Stimulated activated naive CD4-positive, alpha-beta T cell treated with Interleukin-2 at 50 U/mL for 16 hours (primary cell): ENCODE results near the gene NR2F2.

Experiments used
- DNase-seq: peaks from one replicate; lab custom pipeline; 2025; lab: John Stamatoyannopoulos, UW

Gene NR2F2

DNA sequence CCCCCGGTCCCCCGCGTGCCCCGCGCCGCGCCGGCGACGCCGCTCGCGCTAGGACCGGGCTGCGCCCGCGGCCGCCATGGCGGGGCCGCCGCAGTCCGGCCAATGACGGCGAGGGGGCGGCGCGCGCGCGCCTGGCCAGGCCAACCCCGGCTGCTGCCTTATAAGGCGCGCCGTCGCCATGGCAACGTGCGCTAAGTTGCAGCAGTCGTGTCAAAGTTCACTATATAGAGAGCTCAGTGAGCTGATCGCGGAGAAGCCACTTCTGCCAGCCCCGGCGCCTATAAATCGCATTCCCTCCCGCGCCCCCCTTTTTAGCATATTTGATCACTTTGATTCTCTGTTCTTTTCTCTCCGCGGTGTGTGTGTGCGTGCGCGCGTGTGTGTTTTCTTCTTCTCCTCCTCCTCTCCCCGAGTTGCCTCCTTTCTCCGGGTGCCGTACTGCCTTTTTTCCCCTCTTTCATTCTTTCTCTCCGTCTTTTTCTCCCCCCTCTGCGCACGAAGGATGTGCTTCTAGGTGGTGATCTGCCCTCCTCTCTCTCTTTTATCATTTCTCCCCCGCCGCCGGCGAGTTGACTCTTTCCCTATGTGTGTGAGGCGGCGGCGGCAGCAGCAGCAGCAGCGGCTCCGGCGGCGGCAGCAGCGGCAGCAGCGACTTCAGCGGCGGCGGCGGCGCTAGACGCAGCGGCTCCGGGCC is at the start of gene NR2F2:
NR2F2 (plus strand) TSS at position 251 of the 694 bp plus-strand sequence. CDS start 1,406 bp downstream, outside the sequence.
- DNase-seq, result no peak

DNA sequence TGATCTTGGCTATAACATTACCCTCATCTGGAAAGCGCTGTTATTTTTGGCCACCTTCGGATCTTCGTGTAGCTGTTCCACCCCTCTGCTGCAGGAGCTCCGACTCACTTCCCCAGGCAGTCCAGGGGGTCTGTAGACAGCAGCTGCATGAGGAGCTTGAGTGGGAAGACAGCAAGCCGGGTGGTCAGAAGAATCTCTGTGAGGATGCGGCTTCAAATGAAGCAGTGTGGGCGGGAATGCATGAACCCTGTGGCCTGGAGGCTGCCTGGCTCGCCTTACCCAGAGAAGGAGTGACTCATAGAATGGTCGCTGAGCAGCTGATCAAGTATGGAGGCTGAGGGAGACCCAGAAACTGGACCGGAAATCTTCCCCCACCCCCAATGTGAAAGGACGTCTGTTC is 45.2 kb upstream of the NR2F2 start:
- DNase-seq, result no peak

DNA sequence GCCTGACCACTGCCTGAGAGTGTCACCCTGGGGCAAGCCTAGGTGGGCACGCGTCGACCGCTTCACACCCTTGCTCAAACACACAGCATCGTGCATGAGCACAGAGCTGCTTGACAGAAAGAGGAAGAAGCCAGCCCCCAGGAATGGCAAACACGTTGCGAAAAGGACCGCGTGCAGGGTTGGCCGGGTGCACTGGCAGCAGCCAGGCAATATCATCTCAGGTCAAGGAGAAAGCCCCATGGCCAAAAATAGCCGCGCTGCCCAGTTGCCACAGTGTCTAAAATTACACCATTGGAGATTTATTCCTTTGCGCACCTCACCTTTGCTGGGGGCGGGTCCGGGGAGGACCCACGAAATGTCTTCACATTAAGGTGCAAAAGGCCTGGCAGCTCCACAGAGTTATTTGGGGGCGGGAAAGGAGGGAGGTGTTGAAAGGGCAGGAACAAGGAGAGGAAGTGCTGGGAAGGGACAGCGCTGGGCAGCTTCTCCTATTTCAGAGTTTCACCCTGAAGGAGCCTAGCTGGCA is 44.7 kb upstream of the NR2F2 start:
- no peak for DNase-seq

DNA sequence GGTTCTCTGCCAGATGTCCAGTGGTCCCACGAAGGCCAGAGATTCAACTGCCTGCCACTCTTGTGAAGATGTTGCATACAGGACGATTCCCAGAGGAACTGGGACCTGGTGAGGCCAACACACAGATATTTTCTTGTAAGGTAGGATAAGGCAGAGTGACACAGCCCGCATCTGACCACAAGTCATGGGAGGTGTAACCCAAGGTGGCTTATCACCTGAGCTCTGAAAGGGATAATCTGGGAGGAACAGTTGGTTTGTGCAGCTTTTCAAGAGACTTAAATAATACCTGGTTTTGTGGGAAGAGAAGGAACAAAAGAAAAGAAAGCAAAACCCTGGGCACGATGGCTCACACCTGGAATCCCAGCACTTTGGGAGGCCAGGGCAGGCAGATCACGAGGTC is 39.8 kb upstream of the NR2F2 start:
- no peak for DNase-seq

DNA sequence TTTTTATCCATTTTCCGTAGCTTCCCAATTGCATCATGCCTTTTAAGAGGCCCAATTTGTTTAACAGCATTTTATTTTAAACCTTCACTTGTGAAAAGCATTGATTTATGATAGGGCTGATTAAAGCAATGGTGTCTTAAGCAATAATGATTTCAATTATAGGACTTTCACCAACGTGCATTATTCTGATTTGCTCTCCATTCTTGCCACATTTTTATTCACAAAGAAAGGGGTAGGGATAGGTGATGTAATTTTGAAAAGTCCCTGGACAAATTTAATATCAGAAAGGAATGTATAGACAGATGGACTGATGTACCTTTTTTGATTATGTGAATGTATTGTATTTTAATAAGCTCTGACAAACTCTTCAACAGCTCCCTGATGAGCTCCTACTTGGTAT is 37.9 kb upstream of the NR2F2 start:
- DNase-seq, result no peak

DNA sequence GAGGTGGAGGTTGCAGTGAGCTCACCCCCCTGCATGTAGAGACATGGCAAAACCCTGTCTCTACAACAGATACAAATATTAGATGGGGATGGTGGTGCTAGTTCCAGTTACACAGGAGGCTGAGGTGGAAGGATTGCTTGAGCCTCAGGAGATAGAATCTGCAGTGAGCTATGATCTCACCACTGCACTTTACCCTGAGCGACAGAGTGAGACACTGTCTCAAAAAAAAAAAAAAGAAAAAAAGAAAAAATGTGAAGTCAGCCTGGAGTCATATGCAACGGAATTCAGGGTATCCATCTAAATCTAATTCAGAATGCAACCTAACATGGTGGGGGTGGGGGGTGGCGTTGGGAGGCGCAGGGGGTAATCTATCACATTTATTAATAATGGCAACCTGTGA is 37.1 kb upstream of the NR2F2 start:
- no peak for DNase-seq

DNA sequence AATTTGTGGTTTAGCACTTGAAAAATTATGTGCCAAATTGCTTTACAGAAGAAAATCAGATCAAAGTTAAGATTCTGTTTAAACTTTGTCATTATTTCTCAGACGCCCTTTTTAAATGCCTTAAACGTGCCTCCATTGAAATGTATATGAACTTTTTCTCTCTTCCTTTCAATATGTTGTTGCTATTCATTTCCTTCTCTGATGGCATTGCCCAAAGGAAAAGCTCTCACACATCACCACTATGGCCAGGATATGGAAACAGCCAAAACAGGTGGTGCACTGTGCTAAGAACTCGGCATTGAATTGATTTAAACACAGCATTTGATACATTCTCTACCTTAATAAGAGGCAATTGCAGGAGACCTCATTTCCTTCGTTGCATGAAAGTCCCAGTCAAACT is 35.7 kb upstream of the NR2F2 start:
- DNase-seq, result no peak

DNA sequence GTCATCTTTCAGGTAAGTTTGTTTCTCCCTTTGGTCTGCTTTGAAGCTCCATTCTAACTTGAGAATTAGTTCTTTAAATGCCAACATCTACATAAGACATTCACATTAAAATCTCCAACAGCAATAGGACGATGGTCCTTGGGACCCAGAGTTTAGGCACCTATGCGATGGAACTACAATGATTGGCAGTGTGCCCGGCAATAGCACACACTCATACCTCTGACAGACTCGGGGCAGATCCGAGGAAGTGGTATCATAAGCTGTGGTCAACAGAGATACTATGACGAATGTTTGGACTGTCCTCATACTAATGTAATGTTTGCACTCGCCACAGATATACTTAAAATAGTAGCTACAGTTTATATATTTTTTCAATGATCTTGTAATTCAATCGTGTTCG is 34.2 kb upstream of the NR2F2 start:
- DNase-seq, result no peak

DNA sequence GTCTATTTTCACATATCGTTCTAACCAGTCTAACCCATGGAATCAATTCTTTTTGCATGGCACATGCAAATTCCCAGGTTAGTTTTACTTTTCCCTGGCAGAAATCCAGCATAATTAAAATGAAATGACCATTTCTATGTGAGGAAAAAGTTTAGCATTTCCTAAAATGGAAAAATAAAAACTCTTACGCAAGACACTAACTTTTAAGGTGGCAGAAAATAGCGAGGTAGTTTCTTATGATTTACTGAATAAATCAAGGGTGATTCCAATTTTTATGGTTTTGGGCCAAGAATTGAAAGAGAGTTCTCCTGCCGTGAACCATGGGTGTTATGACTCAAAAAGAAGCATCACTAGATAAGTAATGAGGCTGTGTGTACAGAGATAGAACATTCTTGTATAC is 32.7 kb upstream of the NR2F2 start:
- no peak for DNase-seq

DNA sequence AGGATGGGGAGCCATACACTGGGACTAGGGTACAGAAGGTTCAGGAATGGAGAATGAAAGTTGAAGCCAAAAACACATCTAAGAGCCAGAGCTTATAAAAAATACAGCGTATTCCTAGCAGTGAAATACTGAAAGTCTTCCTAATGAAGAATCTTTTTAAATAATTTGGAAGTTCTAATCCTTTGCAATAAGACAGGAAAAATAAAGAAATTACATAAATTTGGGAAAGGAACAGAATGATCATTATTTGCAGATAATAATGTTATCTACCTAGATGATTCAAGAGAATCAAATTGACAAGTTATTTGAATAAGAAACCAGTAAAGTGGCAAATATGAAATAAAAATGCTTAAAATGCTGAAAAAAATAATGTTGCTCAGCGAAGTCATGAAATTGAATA is 32.3 kb upstream of the NR2F2 start:
- DNase-seq, result no peak

DNA sequence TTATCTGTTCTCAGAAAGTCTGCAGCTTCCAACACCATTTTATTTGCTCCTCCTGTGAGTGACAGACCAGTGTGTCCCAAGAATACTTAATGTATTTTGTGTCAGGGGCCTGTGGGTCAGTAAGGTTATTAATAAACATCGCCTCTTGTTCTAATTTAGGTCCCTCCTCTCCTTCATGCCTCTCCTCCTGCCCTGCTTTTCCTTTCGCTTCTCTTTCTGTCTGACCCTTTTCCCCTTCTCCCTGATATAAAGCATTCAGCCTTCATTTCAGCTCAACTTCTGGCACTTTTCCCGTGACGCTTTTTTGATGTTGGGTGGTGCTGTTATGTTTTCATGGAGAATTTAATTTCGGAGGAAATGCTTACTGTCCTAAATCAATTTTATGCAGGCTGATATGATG is 29.7 kb upstream of the NR2F2 start:
- no peak for DNase-seq

DNA sequence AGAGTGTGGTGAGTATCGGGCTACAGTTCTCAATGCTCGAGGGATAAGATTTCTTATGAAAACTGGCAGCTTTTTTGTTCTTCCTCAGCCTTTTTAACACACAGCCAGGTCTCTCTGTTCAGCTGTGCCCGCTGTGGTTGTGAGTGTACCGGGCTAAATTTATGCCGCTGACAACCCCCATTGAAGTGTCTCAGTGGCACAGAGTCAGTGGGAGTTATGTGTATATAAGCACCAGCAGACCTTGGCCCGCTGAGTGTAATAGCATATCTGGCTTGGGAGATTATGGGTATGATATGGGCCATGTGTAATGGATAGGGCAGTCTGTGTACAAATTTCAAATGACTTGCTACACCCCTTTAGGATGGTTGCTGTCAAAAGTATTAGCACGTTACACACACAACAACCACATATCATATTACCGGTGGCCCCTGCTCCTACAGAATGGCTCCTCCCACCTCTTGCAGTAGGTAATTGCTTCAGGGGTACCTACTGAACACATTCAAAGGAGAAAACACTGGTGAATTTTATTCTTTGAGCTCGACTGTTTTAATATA is 26.9 kb upstream of the NR2F2 start:
- DNase-seq, result no peak

DNA sequence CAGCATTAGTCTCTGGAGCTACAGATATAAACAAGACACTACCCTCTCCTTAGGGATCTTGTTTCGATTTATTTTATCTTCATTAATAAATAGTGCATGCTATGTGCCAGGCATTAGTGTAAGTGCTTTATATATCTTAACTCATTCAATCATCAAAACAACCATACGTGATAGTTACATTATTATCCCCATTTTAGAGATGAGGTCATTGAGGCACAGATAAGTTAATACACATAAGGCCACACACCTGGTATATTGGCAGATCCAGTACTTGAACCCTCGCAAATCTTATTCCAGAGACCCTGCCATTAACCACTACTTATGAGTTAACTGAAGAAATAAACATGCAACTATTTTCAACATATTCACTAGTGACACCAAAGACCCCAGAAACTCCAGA is 25.7 kb upstream of the NR2F2 start:
- no peak for DNase-seq

DNA sequence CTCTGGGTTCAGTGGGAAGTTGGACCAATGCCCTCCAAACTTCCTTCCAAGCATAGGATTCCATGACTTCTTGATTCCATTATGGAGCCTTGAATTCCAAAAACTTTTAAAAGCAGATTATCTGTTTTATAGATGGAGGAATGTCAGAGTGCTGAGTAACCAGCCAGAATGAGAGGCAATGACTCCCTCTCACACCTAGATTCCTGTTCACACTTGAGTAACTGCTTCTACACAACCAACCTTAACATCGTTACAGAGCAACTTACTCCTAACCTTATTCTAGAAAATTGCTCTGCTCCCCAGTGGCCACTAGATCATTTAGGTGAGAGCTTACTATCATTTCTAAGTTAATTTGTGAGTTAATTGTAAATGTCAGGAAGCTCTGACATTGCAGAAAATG is 24.2 kb upstream of the NR2F2 start:
- DNase-seq, result no peak

DNA sequence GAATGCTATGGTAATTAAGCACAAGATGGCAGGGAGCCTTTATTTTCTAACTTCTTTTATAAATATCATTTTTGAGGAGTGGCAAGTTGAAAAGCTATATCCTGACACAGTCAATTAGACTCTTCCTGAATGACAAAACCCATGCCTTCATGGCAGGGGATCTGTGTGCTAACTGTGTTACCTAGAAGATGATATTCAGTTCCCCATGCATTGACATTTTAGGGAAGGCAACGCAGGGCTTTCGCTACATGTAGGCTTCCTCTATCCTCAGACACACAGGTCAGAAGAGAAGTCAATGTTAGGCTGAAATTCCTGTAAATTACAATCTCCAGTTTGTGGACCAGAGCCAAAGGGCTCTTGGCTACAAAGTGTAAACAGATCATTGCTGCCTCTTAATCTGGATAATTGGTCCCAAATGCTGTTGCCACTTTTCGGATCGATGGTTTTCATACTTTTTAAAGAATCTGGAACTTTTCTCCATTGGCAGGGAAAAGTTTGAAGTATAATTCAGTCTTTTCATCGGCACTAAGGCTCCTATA is 22.6 kb upstream of the NR2F2 start:
- no peak for DNase-seq

DNA sequence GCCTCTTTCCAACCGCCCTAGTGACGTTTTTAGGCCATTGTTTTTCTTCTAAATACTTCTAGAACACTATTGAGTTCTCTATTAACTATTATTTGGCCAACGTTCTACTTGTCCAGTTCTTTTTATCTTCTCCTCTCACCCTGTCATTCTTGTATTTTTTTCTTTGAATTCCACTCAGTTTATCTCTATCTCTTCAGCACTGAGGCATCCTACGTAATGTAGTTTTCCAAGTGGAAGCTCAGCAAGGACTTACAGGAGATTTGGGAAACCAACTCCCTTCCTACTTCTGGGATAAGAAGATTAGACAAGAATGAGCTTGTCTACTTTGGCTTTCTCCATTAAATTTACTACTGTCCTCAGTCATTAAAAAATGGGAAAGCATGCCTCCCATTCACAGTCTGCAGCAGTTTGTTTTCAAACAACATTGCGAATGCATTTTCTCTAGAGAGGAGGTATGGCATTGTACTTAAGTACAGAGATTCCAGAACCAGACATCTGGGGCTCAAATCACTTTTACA is 21.3 kb upstream of the NR2F2 start:
- DNase-seq, result no peak

DNA sequence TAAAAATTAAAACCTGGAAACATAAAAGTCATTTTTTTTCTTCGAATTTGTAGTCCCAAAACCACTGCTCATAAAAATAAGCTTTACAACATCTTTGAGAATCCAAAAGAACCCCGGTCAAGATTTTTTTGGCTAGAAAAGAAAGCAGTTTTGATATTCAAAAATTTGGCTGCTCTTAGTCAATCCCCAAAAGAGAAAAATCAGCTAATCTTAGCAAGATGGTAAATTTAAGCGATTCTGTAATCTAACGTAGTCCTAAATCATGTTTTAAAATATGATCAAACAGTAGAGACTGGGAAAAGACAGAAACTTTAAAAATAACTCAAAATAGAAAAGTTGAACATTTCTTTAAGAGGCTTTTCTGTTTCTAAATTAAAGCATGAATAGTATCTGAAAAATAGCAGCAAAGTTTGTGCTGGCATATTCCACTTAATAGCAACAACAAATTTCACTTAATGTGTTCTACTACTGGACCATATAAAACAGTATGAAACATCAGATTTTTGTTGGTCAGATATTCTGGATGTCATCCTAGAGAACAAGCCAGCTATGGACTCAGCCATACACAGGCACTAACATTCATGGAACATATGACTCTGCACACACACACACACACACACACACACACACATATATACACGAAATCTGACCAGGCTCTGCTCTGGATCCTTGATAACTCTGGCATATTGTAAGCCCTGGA is 19.1 kb upstream of the NR2F2 start:
- no peak for DNase-seq

DNA sequence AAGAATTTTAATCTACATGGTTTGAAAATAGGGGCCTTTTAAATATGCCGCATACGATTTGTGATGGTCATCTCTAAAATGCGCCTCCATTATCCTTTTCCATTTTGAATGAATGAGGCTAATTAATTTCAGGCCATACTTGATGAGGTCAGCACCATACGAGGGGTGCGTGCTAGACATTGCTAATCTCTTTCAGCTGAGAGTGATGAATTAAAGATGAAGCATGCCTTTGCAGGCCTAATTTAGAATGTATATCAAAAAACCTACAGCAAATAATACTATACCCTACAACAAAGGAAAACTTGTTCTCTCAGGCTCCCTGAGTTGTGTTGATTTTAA is 18.6 kb upstream of the NR2F2 start:
- DNase-seq, result no peak

DNA sequence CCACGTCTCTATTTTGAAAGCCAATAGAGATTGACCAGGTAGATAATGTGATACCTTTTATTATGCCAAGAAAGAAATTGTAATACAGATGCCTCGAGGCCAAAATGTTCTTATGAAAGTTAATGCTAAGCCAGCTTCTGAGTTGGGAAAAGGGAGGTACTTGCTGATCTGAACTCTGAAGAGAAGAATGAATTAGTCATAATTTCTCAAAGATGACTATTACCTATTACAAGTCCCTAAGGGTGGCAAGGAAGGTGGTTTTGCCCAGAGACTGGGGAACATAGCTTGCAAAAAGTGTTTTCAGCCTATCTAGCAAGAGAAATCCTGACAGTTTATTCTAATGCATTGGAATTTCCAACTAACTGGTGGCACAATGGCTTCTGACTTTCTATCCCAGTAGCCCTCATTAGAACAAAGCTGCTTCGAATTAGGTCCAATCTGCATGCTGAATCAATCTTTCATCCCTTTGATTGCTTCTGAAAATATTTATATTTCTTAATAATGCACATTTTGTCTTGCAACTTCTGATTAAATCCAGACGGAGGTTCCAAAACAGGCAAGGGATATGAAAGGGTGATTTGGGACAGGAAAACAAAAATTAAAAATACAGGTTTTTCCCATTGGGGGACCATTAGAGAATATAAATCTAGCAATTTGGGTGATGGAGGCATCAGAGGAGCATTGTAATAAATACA is 17.7 kb upstream of the NR2F2 start:
- DNase-seq, result no peak

DNA sequence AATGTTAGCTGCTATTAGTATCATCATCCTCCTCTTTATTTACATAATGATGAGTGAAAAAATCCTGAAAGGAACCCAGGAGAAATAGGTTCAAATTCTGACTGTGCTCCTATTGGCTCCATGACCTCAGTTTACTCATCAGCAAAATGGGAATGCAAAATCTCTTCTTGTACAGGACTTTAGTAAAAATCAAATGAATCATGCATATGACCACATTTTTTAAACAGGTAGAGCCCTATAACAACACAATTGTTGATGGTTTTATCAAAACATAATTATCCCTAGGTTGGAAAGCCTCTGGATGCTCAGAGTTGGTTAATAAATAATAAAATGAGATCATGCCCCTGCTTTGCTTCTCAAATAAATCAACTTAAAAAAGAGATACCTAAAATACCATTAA is 16.0 kb upstream of the NR2F2 start:
- DNase-seq, result no peak

DNA sequence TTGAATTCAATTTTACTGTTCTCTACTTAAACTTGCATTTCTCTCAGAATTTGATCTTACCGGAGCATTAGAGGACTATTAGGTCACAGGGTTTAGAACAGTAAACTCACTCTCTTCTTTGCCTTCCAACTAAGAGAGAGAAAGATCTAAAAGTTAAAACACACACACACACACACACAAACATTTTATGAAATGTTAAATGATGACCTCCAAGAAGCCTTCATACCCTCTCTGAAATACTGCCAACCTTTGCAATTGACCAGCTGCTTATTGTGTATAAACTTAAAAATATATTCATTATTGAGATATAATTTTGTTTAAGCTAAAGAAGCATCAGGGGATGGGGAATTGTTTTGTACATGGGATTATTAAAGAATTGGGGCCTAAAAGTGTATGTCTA is 15.5 kb upstream of the NR2F2 start:
- no peak for DNase-seq

DNA sequence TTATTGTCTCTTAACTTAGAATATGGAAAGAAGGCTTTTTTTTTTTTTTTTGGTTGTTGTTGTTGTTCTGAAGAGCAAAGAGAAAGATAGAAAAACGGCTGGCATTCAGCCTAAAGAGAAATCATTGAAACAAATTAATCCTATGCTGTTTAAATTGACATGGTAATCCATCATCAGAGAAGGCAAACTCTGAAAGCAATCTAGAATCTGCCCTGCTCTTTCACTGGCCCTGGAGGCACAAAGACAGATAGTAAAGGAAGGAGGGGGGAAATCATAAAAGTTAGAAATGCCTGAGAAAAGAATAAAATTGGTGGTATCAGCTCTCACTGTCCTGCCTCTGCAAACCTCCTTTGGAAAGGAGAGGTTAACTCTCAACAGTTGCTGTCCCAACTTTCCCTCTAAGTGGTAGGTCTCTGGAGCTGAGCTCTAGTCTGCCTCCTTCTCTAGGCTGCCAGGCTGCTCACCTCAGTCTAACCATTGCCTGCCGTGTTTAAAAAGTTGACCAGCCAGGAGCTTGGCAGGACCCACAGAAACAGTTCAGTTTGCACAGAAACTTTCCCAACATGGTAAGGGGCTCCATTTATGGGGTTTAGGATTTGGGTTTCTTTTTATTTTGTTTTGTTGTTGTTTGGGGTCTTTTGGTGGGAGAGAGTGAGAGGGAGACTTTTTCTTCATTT is 13.4 kb upstream of the NR2F2 start:
- no peak for DNase-seq
